Spleen (tissue), 11 donors: ENCODE results near the gene GLTP. TPM values are rescaled to one million over a fixed set of nuclear protein-coding genes. Genes with fewer than 3 reads are reported as not detected.

Source experiments
- DNase-seq: peaks from one replicate; pipeline ENCODE4 v3.0.0-alpha.2; 2020
- H3K27ac ChIP-seq, 8 donors: fragments of 200-600 bp; sonication (generic) in 7 of 8; 1 replicate in 4 of 8; 2 replicates in 4 of 8; pipeline versions ENCODE4 v1.5.0 to v1.8.0; 2016 to 2021; ENCODE audit warnings: inconsistent platforms in 4 of 8, mild to moderate bottlenecking in 4 of 8, moderate library complexity in 1 of 8
- H3K27me3 ChIP-seq, 7 donors: fragments of 200-600 bp; sonication (generic) in 6 of 7; replicated peaks in 1 of 7; 1 replicate in 4 of 7; 2 replicates in 3 of 7; pipeline versions ENCODE4 v1.5.0 to v1.8.0; 2016 to 2021; ENCODE audit warnings: inconsistent platforms in 3 of 7, mild to moderate bottlenecking in 1 of 7
- H3K36me3 ChIP-seq, 6 donors: fragments of 200-600 bp; sonication (generic) in 5 of 6; 1 replicate in 4 of 6; 2 replicates in 2 of 6; pipeline versions ENCODE4 v1.5.0 to v1.8.0; 2016 to 2021; ENCODE audit warnings: inconsistent platforms in 2 of 6
- H3K4me1 ChIP-seq, 6 donors: fragments of 200-600 bp; sonication (generic) in 5 of 6; 1 replicate in 3 of 6; 2 replicates in 3 of 6; pipeline versions ENCODE4 v1.5.0 to v1.8.0; 2016 to 2021; ENCODE audit warnings: inconsistent platforms in 3 of 6
- H3K4me3 ChIP-seq, 8 donors: fragments of 200-600 bp; sonication (generic) in 7 of 8; 1 replicate in 4 of 8; 2 replicates in 4 of 8; pipeline versions ENCODE4 v1.5.0 to v1.8.0; 2016 to 2021; ENCODE audit warnings: inconsistent platforms in 4 of 8, mild to moderate bottlenecking in 4 of 8, moderate library complexity in 2 of 8
- H3K9me3 ChIP-seq, 8 donors: fragments of 200-600 bp; sonication (generic) in 7 of 8; 1 replicate in 4 of 8; 2 replicates in 4 of 8; pipeline versions ENCODE4 v1.5.0 to v1.8.0; 2016 to 2021; ENCODE audit warnings: inconsistent platforms in 4 of 8
- CTCF ChIP-seq, 11 experiments: fragments of 200-600 bp in 7 of 11; fragments of 450-650 bp in 4 of 11; sonication (generic) in 4 of 11; IDR thresholded peaks in 8 of 11; conservative IDR thresholded peaks in 3 of 11; 1 replicate in 7 of 11; 2 replicates in 4 of 11; pipeline versions ENCODE4 v1.4.0 to v1.8.0; 2016 to 2021; ENCODE audit warnings: antibody characterized with exemption in 11 of 11, inconsistent platforms in 4 of 11, mild to moderate bottlenecking in 1 of 11
- POLR2A ChIP-seq, 3 donors: fragments of 450-650 bp; IDR thresholded peaks; one replicate each; pipeline ENCODE4 v1.5.1; 2017; ENCODE audit warnings: antibody characterized with exemption in 3 of 3, mild to moderate bottlenecking in 1 of 3
- POLR2AphosphoS5 ChIP-seq, 3 donors: sonication (generic); formaldehyde crosslinking; IDR thresholded peaks; one replicate each; pipeline ENCODE4 v1.5.1; 2017; ENCODE audit warnings: antibody characterized with exemption in 3 of 3
- WGBS, 5 donors: extraction: QIAGEN DNeasy Blood & Tissue Kit in 3 of 5; methylation state at CpG; one replicate each; pipeline versions ENCODE4 v1.1.5 to v1.1.7; 2013 to 2018; 5-methylcytosine and 5-hydroxymethylcytosine counted together
- intact Hi-C: fragments of 100-400 bp; cut with DNase I; formaldehyde crosslinking; loops from one replicate; pipeline ENCODE4 v1.15.0; 2023; ENCODE audit warnings: low total_unique reads
- polyA plus RNA-seq, 3 donors: library from polyadenylated mRNA; stranded (reverse); fragments of 200-250 nt; gene quantifications; one replicate each; pipeline ENCODE4 v1.2.1, GENCODE V29; 2013
- total RNA-seq, 7 donors: library from RNA; depleted of rRNA in 3 of 7; stranded (reverse); fragments of >200 nt in 3 of 7; fragmentation: NEBNext Ultra II Directional in 4 of 7; extraction: Animal tissue kit (Norgen Biotek cat#: 25700) in 4 of 7; gene quantifications; one replicate each; pipeline versions ENCODE4 v1.1.0 to v1.2.1, GENCODE V29; 2016 to 2021
- donor health status: healthy with polysubstance abuse.
- donor health status: DM: no; HTN: no; CAD: no; lungs with moderate emphysema.
- donor health status: DM: no; HTN: no; CAD: no.
- donor health status: Bipolar disorder and iron deficiency.
- donor health status: healthy.
- donor health status: DM: no; HTN: no; CAD: no.
- donor health status: DM: yes; HTN: yes; CAD: no.

GLTP gene
- total and polyA plus RNA-seq, 10 donors: 25.6 to 45.5 (median 31.8) TPM

- TF ChIP-seq POLR2A (IDR thresholded peaks at IDR 0.05) (no peak), POLR2AphosphoS5 (IDR thresholded peaks at IDR 0.05) (peak in 2 of 3 donors; percentile 24 to 34)
- Histone ChIP-seq H3K4me1 (peaks cover 0 to 17% (median 7%) of the 10 kb centered on the region in 6 donors), H3K4me3 (no peak overlapping the region), H3K36me3 (peaks cover 0 to 100% (median 49%) of the 10 kb centered on the region in 6 donors), H3K9me3 (no peaks in the 10 kb centered on the region), H3K27me3 (no peaks in the 10 kb centered on the region), H3K27ac (peak overlapping the region in 1 of 8 donors; percentile 21)
- 83 to 92% (median 89%) methylated on average over 8 to 11 of the region's 11 CpGs for WGBS, 5 donors
- DNase-seq: no peak
- intact Hi-C loops: loop anchor here (5.0 kb wide), 1 partner anchor 74 kb away; no protein-coding TSS in a partner anchor
Observed at GRCh38 chr12:109926488-109927210, 46.3 kb upstream of the GLTP start.

GRCh38 chr12:109926016-109926415 lies 45.7 kb upstream of the GLTP start:
- Histone ChIP-seq H3K27me3 (no peaks in the 10 kb centered on the region), H3K27ac (no peak overlapping the region), H3K36me3 (peaks cover 0 to 100% (median 47%) of the 10 kb centered on the region in 6 donors), H3K4me3 (no peak overlapping the region), H3K4me1 (peaks cover 0 to 14% (median 6%) of the 10 kb centered on the region in 6 donors), H3K9me3 (no peaks in the 10 kb centered on the region)
- TF ChIP-seq CTCF (IDR thresholded peaks at IDR 0.05 in 8 of 11, conservative IDR thresholded peaks at IDR 0.05 in 3 of 11) (no peak), POLR2A (IDR thresholded peaks at IDR 0.05) (no peak), POLR2AphosphoS5 (IDR thresholded peaks at IDR 0.05) (no peak)
- 94 to 98% (median 96%) methylated on average over 2 to 8 of the region's 8 CpGs for WGBS, 5 donors
- no peak for DNase-seq
- intact Hi-C loops: loop anchor here (5.0 kb wide), 1 partner anchor 74 kb away; no protein-coding TSS in a partner anchor

GRCh38 chr12:109925185-109925840 lies 45.0 kb upstream of the GLTP start:
- Histone ChIP-seq H3K4me1 (peaks cover 0 to 13% (median 5%) of the 10 kb centered on the region in 6 donors), H3K27ac (no peak overlapping the region), H3K9me3 (no peaks in the 10 kb centered on the region), H3K27me3 (no peaks in the 10 kb centered on the region), H3K36me3 (peaks cover 0 to 100% (median 47%) of the 10 kb centered on the region in 6 donors), H3K4me3 (no peak overlapping the region)
- TF ChIP-seq POLR2AphosphoS5 (IDR thresholded peaks at IDR 0.05) (peak in 1 of 3 donors; percentile 30), CTCF (IDR thresholded peaks at IDR 0.05 in 8 of 11, conservative IDR thresholded peaks at IDR 0.05 in 3 of 11) (no peak)
- intact Hi-C loops: loop anchor here (5.0 kb wide), 1 partner anchor 73 kb away; no protein-coding TSS in a partner anchor
- DNase-seq: no peak
- 84 to 85% (median 85%) methylated on average over 17 to 20 of the region's 20 CpGs for WGBS, 5 donors

GRCh38 chr12:109923481-109924245 lies 43.3 kb upstream of the GLTP start:
- intact Hi-C loops: no loop called here
- H3K4me1 ChIP-seq: peaks cover 0 to 5% (median 0%) of the 10 kb centered on the region in 6 donors
- H3K9me3 ChIP-seq: no peaks in the 10 kb centered on the region
- DNase-seq: no peak
- peaks cover 0 to 100% (median 53%) of the 10 kb centered on the region in 6 donors for H3K36me3 ChIP-seq
- TF ChIP-seq POLR2A (IDR thresholded peaks at IDR 0.05) (no peak), CTCF (IDR thresholded peaks at IDR 0.05 in 8 of 11, conservative IDR thresholded peaks at IDR 0.05 in 3 of 11) (no peak), POLR2AphosphoS5 (IDR thresholded peaks at IDR 0.05) (no peak)
- 66 to 88% (median 83%) methylated on average over 15 to 17 of the region's 17 CpGs for WGBS, 5 donors
- no peak overlapping the region for H3K4me3 ChIP-seq
- no peak overlapping the region for H3K27ac ChIP-seq
- H3K27me3 ChIP-seq: no peaks in the 10 kb centered on the region
